PC-9 (cell line): Measurements from ENCODE around the gene PEF1. TPM values are rescaled to one million over a fixed set of nuclear protein-coding genes. Genes with fewer than 3 reads are reported as not detected.

ENCODE experiments used
- BruUV-seq: library from RNA; stranded (reverse); fragments of 400-500 nt; replicated peaks from 2 replicates; lab custom pipeline; 2021; lab: Mats Ljungman, UMichigan
- CTCF ChIA-PET: fragments of 300-600 bp; sonication (Branson Sonifier 250); formaldehyde crosslinking; loops from one replicate; lab custom pipeline; 2022; ENCODE audit warnings: antibody characterized with exemption; lab: Charles Lee
- POLR2A ChIA-PET: fragments of 300-600 bp; sonication (Branson Sonifier 250); formaldehyde crosslinking; loops from one replicate; lab custom pipeline; 2022; ENCODE audit warnings: antibody characterized with exemption; ENCODE audit not compliant: unreplicated experiment; lab: Charles Lee
- DNase-seq, 2 experiments: peaks; one replicate each; pipeline versions ENCODE4 v3.0.0 to v3.0.0-alpha.2; 2015 to 2022; ENCODE audit warnings: mixed read lengths in 1 of 2
- H2AFZ ChIP-seq: fragments of 200-600 bp; sonication (generic); 2 replicates; pipeline ENCODE4 v1.8.1; 2017; ENCODE audit warnings: antibody characterized with exemption
- H3F3A ChIP-seq: fragments of 200-600 bp; sonication (generic); 2 replicates; pipeline ENCODE4 v1.8.1; 2017; ENCODE audit warnings: antibody characterized with exemption, mild to moderate bottlenecking, low read depth; ENCODE audit not compliant: insufficient read depth
- H3K27ac ChIP-seq: fragments of 200-600 bp; sonication (generic); 2 replicates; pipeline ENCODE4 v1.6.1; 2016; ENCODE audit warnings: mixed run types
- H3K27me3 ChIP-seq: fragments of 200-600 bp; sonication (generic); 2 replicates; pipeline ENCODE4 v1.6.1; 2016; ENCODE audit warnings: low read depth, mixed run types; ENCODE audit not compliant: insufficient read depth
- H3K36me3 ChIP-seq: fragments of 200-600 bp; sonication (generic); 2 replicates; pipeline ENCODE4 v1.6.1; 2016; ENCODE audit warnings: low read depth, mixed run types
- H3K4me1 ChIP-seq: fragments of 200-600 bp; sonication (generic); replicated peaks from 2 replicates; pipeline ENCODE4 v1.6.1; 2016; ENCODE audit warnings: mixed run types; ENCODE audit not compliant: insufficient read depth
- H3K4me2 ChIP-seq: fragments of 200-600 bp; sonication (generic); 2 replicates; pipeline ENCODE4 v1.6.1; 2017; ENCODE audit warnings: mixed run types
- H3K4me3 ChIP-seq: fragments of 200-600 bp; sonication (generic); 2 replicates; pipeline ENCODE4 v1.6.1; 2016; ENCODE audit warnings: mixed run types
- H3K79me2 ChIP-seq: fragments of 200-600 bp; sonication (generic); 2 replicates; pipeline ENCODE4 v1.6.1; 2017; ENCODE audit warnings: low read depth, mixed run types
- H3K9me2 ChIP-seq: fragments of 200-600 bp; sonication (generic); 2 replicates; pipeline ENCODE4 v1.8.1; 2017; ENCODE audit warnings: mild to moderate bottlenecking; ENCODE audit not compliant: insufficient read depth
- H3K9me3 ChIP-seq: fragments of 200-600 bp; sonication (generic); 2 replicates; pipeline ENCODE4 v1.8.1; 2016; ENCODE audit warnings: low read depth; ENCODE audit not compliant: insufficient read depth
- H4K20me1 ChIP-seq: fragments of 200-600 bp; sonication (generic); 2 replicates; pipeline ENCODE4 v1.8.1; 2017; ENCODE audit not compliant: insufficient read depth
- CTCF ChIP-seq: fragments of 200-600 bp; sonication (generic); conservative IDR thresholded peaks from 2 replicates; pipeline ENCODE4 v1.6.1; 2017; ENCODE audit warnings: mixed run types, antibody characterized with exemption, mild to moderate bottlenecking, moderate library complexity
- EZH2 ChIP-seq: fragments of 200-600 bp; sonication (generic); IDR thresholded peaks from 2 replicates; pipeline ENCODE4 v1.8.0; 2017; ENCODE audit warnings: antibody characterized with exemption, low read depth
- intact Hi-C: fragments of 100-400 bp; cut with micrococcal nuclease; formaldehyde crosslinking; loops from one replicate; pipeline ENCODE4 v1.10.0; 2022; ENCODE audit not compliant: unreplicated experiment
- total RNA-seq: library from RNA; stranded (reverse); gene quantifications from 2 replicates; pipeline ENCODE4 v1.2.3, GENCODE V29; 2021

The PEF1 gene
- total RNA-seq, 1 experiment from 2014 or later: 40.3 TPM

- Histone ChIP-seq H3K4me1 (peaks cover 42% of the 10 kb centered on the region), H3K27me3 (no peaks in the 10 kb centered on the region), H3K36me3 (no peaks in the 10 kb centered on the region), H3K4me3 (no peak overlapping the region; the same call in 1 of the 2 replicates), H3F3A (peaks cover 30% of the 10 kb centered on the region; the same call in 1 of the 2 replicates), H2AFZ (no peak overlapping the region), H4K20me1 (no peaks in the 10 kb centered on the region), H3K9me2 (no peaks in the 10 kb centered on the region), H3K79me2 (no peaks in the 10 kb centered on the region), H3K4me2 (peak overlapping the region; percentile 57), H3K9me3 (no peaks in the 10 kb centered on the region), H3K27ac (peak overlapping the region; percentile 25; the same call in 1 of the 2 replicates)
- TF ChIP-seq EZH2 (no peak), CTCF (no peak)
- no TSS peak for BruUV-seq
- intact Hi-C loops: no loop called here
- POLR2A ChIA-PET: interaction anchor here (0.6 kb wide), 1 partner anchor 23 kb away, joined by 3 read pairs; no protein-coding TSS in a partner anchor
- no peak for DNase-seq
- CTCF ChIA-PET: interaction anchor here (0.6 kb wide), 1 partner anchor 495 kb away, joined by 4 read pairs; no protein-coding TSS in a partner anchor
Observed at GRCh38 chr1:31689379-31689778, 44.7 kb upstream of the PEF1 start.

GRCh38 chr1:31688233-31688918 is 43.7 kb upstream of the PEF1 start:
- ChIA-PET POLR2A (no interaction called here), CTCF (no interaction called here)
- Histone ChIP-seq H3K27ac (no peak overlapping the region), H3K9me3 (no peaks in the 10 kb centered on the region), H3K4me3 (no peak overlapping the region), H2AFZ (no peak overlapping the region), H4K20me1 (no peaks in the 10 kb centered on the region), H3K4me1 (peaks cover 42% of the 10 kb centered on the region), H3K9me2 (no peaks in the 10 kb centered on the region), H3K36me3 (no peaks in the 10 kb centered on the region), H3K27me3 (no peaks in the 10 kb centered on the region), H3K4me2 (0 out of 2 replicates have a peak overlapping the region, but pooled peaks have one; percentile 14), H3K79me2 (no peaks in the 10 kb centered on the region), H3F3A (peaks cover 20% of the 10 kb centered on the region; the same call in 1 of the 2 replicates)
- intact Hi-C loops: no loop called here
- DNase-seq: no peak
- TF ChIP-seq EZH2 (no peak), CTCF (no peak)
- no TSS peak for BruUV-seq

GRCh38 chr1:31687601-31688000 is 42.9 kb upstream of the PEF1 start:
- Histone ChIP-seq H4K20me1 (no peaks in the 10 kb centered on the region), H3K9me3 (no peaks in the 10 kb centered on the region), H2AFZ (no peak overlapping the region), H3K79me2 (no peaks in the 10 kb centered on the region), H3K4me2 (no peak overlapping the region), H3K4me1 (peaks cover 42% of the 10 kb centered on the region), H3K36me3 (no peaks in the 10 kb centered on the region), H3K27ac (no peak overlapping the region), H3K9me2 (no peaks in the 10 kb centered on the region), H3F3A (peaks cover 18% of the 10 kb centered on the region; the same call in 1 of the 2 replicates), H3K27me3 (no peaks in the 10 kb centered on the region), H3K4me3 (no peak overlapping the region)
- CTCF ChIA-PET: no interaction called here
- no TSS peak for BruUV-seq
- POLR2A ChIA-PET: interaction anchor here (0.6 kb wide), 1 partner anchor 355 kb away, joined by 4 read pairs; no protein-coding TSS in a partner anchor
- DNase-seq: no peak
- intact Hi-C loops: no loop called here
- TF ChIP-seq CTCF (no peak), EZH2 (no peak)
